ENCODE results near the gene IKZF3.

IKZF3 gene

DNA sequence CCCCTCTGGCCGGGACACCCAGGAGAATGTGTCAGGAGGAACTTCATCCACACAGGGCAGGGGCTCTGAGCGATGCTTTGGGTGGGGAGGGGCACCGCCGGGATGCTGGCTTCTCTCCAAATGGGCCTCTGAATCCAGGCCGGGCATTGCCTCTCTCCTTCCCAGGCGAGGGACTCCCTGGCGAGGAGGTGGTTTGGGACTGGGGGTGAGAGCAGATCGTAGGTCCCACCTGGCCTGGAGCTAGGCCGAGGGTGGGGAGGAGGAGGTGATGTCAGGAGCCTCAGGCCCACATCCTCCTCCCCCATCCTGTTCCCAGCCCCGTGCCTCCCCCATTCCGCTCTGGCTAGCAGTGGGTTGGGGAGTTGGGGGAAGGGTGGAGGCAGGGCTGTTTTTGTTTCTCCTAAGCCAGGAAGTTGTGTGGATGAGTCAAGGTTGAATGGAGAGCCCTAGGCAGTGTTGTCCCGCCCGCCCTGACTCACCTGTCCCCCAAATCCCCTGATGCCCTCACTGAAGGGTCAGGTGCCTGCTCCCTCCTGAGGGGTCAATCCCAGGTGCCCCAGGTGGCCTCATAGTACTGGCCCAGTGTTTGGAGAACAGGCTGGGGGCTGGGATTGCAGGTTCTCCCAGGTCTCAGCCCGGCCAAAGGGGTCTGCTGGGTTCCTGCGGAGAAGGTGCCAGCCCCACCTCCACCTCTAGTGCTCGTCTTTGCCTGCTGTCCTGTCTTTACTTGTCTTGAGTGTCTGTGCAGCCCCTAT, 123.6 kb downstream of the IKZF3 start:
- Histone ChIP-seq H3K56ac (ENCODE audit: low read length) (peak overlapping the region; percentile 71), H3K23ac (ENCODE audit: low read length) (no peak overlapping the region), H3K18ac (ENCODE audit: low read length) (peak overlapping the region; percentile 55), H2BK120ac (ENCODE audit: low read depth, low read length) (no peak overlapping the region), H2BK15ac (replicated peaks; ENCODE audit: low read depth) (no peak overlapping the region), H3K4ac (ENCODE audit: low read depth, low read length) (no peak overlapping the region), H3K27ac (ENCODE audit: low read depth, low read length) (peak overlapping the region; percentile 51), H3K27me3 (ENCODE audit: insufficient read depth, low read length, poor library complexity) (no peaks in the 10 kb centered on the region), H3K79me1 (ENCODE audit: low read length) (no peaks in the 10 kb centered on the region), H3K4me1 (ENCODE audit: control insufficient read depth, low read depth, low read length) (no peaks in the 10 kb centered on the region), H3K4me2 (ENCODE audit: low read length) (peak overlapping the region; percentile 59), H3K9ac (ENCODE audit: low read length) (peak overlapping the region; percentile 63), H2AK5ac (ENCODE audit: low read length) (no peak overlapping the region), H4K5ac (ENCODE audit: low read length) (no peak overlapping the region), H3K36me3 (ENCODE audit: control insufficient read depth, insufficient read depth, low read length) (peaks cover 2% of the 10 kb centered on the region), H2BK5ac (ENCODE audit: low read length) (peak overlapping the region; percentile 33), H3K79me2 (ENCODE audit: control insufficient read depth, insufficient read depth, low read length) (peaks cover 4% of the 10 kb centered on the region), H4K8ac (ENCODE audit: low read depth, low read length) (no peak overlapping the region), H3K4me3 (ENCODE audit: low read length) (no peak overlapping the region)
- WGBS (ENCODE audit: extremely low coverage, insufficient coverage, low lambda C conversion rate): no CpG with 5 or more reads among the region's 16 CpGs
- peak; percentile 96 for DNase-seq

DNA sequence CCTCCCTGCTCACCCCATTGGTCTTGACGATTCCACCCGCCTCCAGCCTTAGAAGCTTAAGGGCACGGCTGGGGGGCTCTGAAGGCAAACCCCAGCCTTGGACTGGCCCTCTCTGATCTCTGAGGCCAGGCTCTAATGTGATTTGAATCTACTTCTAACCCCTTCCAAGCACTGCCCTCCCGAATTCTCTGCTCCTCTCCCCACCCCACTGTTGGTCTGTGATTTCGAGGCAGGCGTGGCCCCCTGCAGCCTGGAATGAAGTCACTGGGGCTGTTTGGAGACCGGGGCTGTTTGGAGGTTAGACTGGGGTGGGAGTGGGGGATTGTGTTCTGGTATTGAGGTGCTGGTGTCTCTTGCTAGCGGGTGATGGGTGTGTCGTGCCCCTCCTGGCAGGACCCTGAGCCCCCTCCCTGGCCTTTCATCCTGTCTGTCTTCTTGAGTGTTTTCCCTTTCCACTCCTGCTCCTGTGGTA, 124.2 kb downstream of the IKZF3 start:
- no peaks in the 10 kb centered on the region for H3K27me3 ChIP-seq (ENCODE audit: insufficient read depth, low read length, poor library complexity)
- WGBS (ENCODE audit: extremely low coverage, insufficient coverage, low lambda C conversion rate): no CpG with 5 or more reads among the region's 9 CpGs
- H3K4me3 ChIP-seq (ENCODE audit: low read length): peak overlapping the region; percentile 14
- no peak overlapping the region for H2AK5ac ChIP-seq (ENCODE audit: low read length)
- H2BK15ac ChIP-seq (replicated peaks; ENCODE audit: low read depth): no peak overlapping the region
- H3K79me2 ChIP-seq (ENCODE audit: control insufficient read depth, insufficient read depth, low read length): peaks cover 4% of the 10 kb centered on the region
- H3K27ac ChIP-seq (ENCODE audit: low read depth, low read length): peak overlapping the region; percentile 31
- no peak overlapping the region for H4K5ac ChIP-seq (ENCODE audit: low read length)
- H3K4ac ChIP-seq (ENCODE audit: low read depth, low read length): peak overlapping the region; percentile 22
- peak overlapping the region; percentile 20 for H3K18ac ChIP-seq (ENCODE audit: low read length)
- peaks cover 2% of the 10 kb centered on the region for H3K36me3 ChIP-seq (ENCODE audit: control insufficient read depth, insufficient read depth, low read length)
- H3K9ac ChIP-seq (ENCODE audit: low read length): peak overlapping the region; percentile 63
- H3K4me1 ChIP-seq (ENCODE audit: control insufficient read depth, low read depth, low read length): no peaks in the 10 kb centered on the region
- H3K79me1 ChIP-seq (ENCODE audit: low read length): no peaks in the 10 kb centered on the region
- no peak overlapping the region for H4K8ac ChIP-seq (ENCODE audit: low read depth, low read length)
- peak overlapping the region; percentile 33 for H2BK5ac ChIP-seq (ENCODE audit: low read length)
- peak overlapping the region; percentile 59 for H3K4me2 ChIP-seq (ENCODE audit: low read length)
- peak; percentile 81 for DNase-seq
- peak overlapping the region; percentile 71 for H3K56ac ChIP-seq (ENCODE audit: low read length)
- no peak overlapping the region for H2BK120ac ChIP-seq (ENCODE audit: low read depth, low read length)
- H3K23ac ChIP-seq (ENCODE audit: low read length): no peak overlapping the region

DNA sequence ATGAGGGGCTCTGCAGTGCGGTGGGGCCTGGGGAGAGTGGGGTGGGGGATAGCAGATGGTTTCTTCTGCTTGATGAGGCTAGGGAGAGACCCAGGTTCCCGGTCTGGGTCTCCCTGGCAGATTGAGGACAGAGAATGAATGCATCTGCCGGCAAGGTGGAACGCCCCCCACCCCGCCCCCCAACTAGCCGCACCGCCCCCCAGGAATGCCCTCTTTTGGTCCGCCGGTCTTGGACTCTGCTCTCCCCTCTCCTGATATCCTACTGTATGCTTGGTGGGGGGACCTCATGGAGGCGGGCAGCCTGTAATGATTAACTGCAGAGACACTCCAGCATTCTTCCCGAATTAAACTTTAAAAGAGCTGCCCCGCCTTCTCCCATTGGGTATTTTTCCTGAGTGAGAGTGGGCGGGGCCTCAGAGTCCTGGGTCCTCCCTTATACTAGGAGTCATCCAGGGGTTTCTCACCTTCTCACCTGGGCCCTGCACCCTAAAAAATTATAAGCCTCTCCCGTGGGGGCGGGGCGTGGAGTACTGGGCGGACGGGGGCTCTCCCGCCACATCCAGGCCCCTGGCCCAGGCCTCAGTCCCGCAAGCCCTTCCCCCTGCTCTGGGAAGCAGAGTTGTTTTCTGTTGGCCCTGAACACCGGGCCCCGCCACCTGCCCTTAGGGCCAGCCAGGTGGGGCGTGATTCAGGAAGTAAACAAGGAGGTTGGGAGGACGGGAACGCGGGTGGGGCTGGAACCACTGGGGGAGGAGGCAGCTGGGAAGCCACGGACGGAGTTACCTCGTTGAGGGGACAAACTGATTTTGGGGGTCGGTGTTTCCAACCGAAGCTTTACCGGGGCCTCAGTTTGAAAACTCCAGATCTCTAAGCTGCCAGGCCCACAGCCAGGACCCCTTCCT, 124.9 kb downstream of the IKZF3 start:
- Histone ChIP-seq H3K56ac (ENCODE audit: low read length) (peak overlapping the region; percentile 89), H2BK5ac (ENCODE audit: low read length) (no peak overlapping the region), H2AK5ac (ENCODE audit: low read length) (no peak overlapping the region), H3K4ac (ENCODE audit: low read depth, low read length) (peak overlapping the region; percentile 58), H3K27ac (ENCODE audit: low read depth, low read length) (peak overlapping the region; percentile 47), H3K4me1 (ENCODE audit: control insufficient read depth, low read depth, low read length) (no peaks in the 10 kb centered on the region), H3K79me1 (ENCODE audit: low read length) (no peaks in the 10 kb centered on the region), H3K18ac (ENCODE audit: low read length) (peak overlapping the region; percentile 63), H3K4me3 (ENCODE audit: low read length) (peak overlapping the region; percentile 68), H4K5ac (ENCODE audit: low read length) (no peak overlapping the region), H3K9ac (ENCODE audit: low read length) (peak overlapping the region; percentile 84), H4K8ac (ENCODE audit: low read depth, low read length) (no peak overlapping the region), H3K23ac (ENCODE audit: low read length) (no peak overlapping the region), H2BK120ac (ENCODE audit: low read depth, low read length) (no peak overlapping the region), H2BK15ac (replicated peaks; ENCODE audit: low read depth) (no peak overlapping the region), H3K4me2 (ENCODE audit: low read length) (peak overlapping the region; percentile 96), H3K79me2 (ENCODE audit: control insufficient read depth, insufficient read depth, low read length) (peaks cover 4% of the 10 kb centered on the region), H3K36me3 (ENCODE audit: control insufficient read depth, insufficient read depth, low read length) (peaks cover 2% of the 10 kb centered on the region), H3K27me3 (ENCODE audit: insufficient read depth, low read length, poor library complexity) (no peaks in the 10 kb centered on the region)
- DNase-seq: peak; percentile 80
- no CpG with 5 or more reads among the region's 32 CpGs for WGBS (ENCODE audit: extremely low coverage, insufficient coverage, low lambda C conversion rate)

DNA sequence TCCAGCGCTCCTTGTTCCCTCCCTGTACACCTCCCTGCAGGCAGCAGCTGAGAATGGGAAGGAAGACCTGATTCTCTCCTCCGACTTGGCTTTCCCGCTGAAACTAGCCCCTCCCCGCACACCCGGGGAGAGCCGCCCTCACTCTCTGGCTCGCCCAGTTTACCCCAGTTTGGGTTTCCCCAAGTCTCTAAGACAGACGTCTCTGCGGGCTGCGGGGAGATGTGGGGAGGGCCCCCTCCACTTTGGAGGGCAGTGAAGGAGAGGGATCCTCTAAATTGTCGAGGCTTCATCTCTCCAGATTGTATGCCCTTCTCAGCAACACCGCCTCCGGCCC, 125.6 kb downstream of the IKZF3 start:
- H3K18ac ChIP-seq (ENCODE audit: low read length): peak overlapping the region; percentile 63
- H3K4me3 ChIP-seq (ENCODE audit: low read length): peak overlapping the region; percentile 68
- H3K36me3 ChIP-seq (ENCODE audit: control insufficient read depth, insufficient read depth, low read length): peaks cover 2% of the 10 kb centered on the region
- WGBS (ENCODE audit: extremely low coverage, insufficient coverage, low lambda C conversion rate): no CpG with 5 or more reads among the region's 13 CpGs
- no peaks in the 10 kb centered on the region for H3K79me1 ChIP-seq (ENCODE audit: low read length)
- H3K27ac ChIP-seq (ENCODE audit: low read depth, low read length): peak overlapping the region; percentile 47
- no peak overlapping the region for H2AK5ac ChIP-seq (ENCODE audit: low read length)
- H3K9ac ChIP-seq (ENCODE audit: low read length): peak overlapping the region; percentile 84
- no peak overlapping the region for H2BK5ac ChIP-seq (ENCODE audit: low read length)
- H3K56ac ChIP-seq (ENCODE audit: low read length): peak overlapping the region; percentile 89
- H3K4me2 ChIP-seq (ENCODE audit: low read length): peak overlapping the region; percentile 96
- no peak overlapping the region for H2BK15ac ChIP-seq (replicated peaks; ENCODE audit: low read depth)
- peak overlapping the region; percentile 58 for H3K4ac ChIP-seq (ENCODE audit: low read depth, low read length)
- no peak overlapping the region for H2BK120ac ChIP-seq (ENCODE audit: low read depth, low read length)
- H3K27me3 ChIP-seq (ENCODE audit: insufficient read depth, low read length, poor library complexity): no peaks in the 10 kb centered on the region
- peak; percentile 79 for DNase-seq
- H3K79me2 ChIP-seq (ENCODE audit: control insufficient read depth, insufficient read depth, low read length): peaks cover 4% of the 10 kb centered on the region
- no peaks in the 10 kb centered on the region for H3K4me1 ChIP-seq (ENCODE audit: control insufficient read depth, low read depth, low read length)
- H4K5ac ChIP-seq (ENCODE audit: low read length): no peak overlapping the region
- no peak overlapping the region for H3K23ac ChIP-seq (ENCODE audit: low read length)
- H4K8ac ChIP-seq (ENCODE audit: low read depth, low read length): no peak overlapping the region

DNA sequence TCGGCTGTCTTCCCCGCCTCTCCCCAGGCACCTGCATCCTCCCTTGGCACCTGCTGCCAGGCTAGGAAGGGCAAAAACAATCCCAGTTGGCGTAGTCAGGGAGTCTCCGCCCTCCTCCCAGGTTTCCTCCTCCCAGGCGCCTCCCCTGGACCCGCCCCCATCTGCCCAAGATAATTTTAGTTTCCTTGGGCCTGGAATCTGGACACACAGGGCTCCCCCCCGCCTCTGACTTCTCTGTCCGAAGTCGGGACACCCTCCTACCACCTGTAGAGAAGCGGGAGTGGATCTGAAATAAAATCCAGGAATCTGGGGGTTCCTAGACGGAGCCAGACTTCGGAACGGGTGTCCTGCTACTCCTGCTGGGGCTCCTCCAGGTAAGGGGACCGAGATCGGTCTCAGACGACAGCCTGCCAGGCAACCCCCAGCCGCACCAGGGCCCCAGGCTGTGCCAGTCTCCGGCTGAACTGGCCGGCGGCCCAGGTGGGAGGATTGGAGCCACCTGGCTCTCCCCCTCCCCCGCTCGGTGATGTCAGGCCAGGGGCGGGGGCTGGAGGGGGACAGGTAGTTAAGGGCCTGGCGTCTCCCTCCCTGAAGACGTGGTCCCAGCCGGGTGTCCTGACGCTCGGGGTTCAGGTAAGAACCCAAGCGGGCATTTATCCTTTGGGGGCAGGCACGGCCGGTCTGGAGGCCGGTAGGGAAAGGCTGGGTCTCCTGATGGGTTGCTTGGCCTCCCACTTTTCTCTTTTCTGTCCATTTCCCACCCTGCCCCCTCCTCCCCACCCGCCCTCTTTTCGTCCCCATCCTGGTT, 126.1 kb downstream of the IKZF3 start, which contains the start of gene GRB7:
TSS of gene GRB7 (plus strand) at position 179 of the 808 bp plus-strand sequence. CDS start 4,364 bp downstream, outside the sequence.
- H3K27ac ChIP-seq (ENCODE audit: low read depth, low read length): peak within 1 kb of the TSS; percentile 47
- H3K18ac ChIP-seq (ENCODE audit: low read length): peak within 1 kb of the TSS; percentile 63
- H4K5ac ChIP-seq (ENCODE audit: low read length): no peak within 1 kb of the TSS
- no peak within 1 kb of the TSS for H2BK15ac ChIP-seq (replicated peaks; ENCODE audit: low read depth)
- H3K36me3 ChIP-seq (ENCODE audit: control insufficient read depth, insufficient read depth, low read length): peaks cover 2% of the 10 kb centered on the region
- peak within 1 kb of the TSS; percentile 68 for H3K4me3 ChIP-seq (ENCODE audit: low read length)
- H3K9ac ChIP-seq (ENCODE audit: low read length): peak within 1 kb of the TSS; percentile 84
- H3K23ac ChIP-seq (ENCODE audit: low read length): no peak within 1 kb of the TSS
- peak within 1 kb of the TSS; percentile 58 for H3K4ac ChIP-seq (ENCODE audit: low read depth, low read length)
- H3K79me1 ChIP-seq (ENCODE audit: low read length): no peaks in the 10 kb centered on the region
- no peak within 1 kb of the TSS for H2BK120ac ChIP-seq (ENCODE audit: low read depth, low read length)
- WGBS (ENCODE audit: extremely low coverage, insufficient coverage, low lambda C conversion rate): no CpG with 5 or more reads among the region's 34 CpGs
- no peak within 1 kb of the TSS for H2AK5ac ChIP-seq (ENCODE audit: low read length)
- no peak within 1 kb of the TSS for H4K8ac ChIP-seq (ENCODE audit: low read depth, low read length)
- peaks cover 4% of the 10 kb centered on the region for H3K79me2 ChIP-seq (ENCODE audit: control insufficient read depth, insufficient read depth, low read length)
- no peaks in the 10 kb centered on the region for H3K4me1 ChIP-seq (ENCODE audit: control insufficient read depth, low read depth, low read length)
- peak within 1 kb of the TSS; percentile 89 for H3K56ac ChIP-seq (ENCODE audit: low read length)
- peak; percentile 71 for DNase-seq
- H3K4me2 ChIP-seq (ENCODE audit: low read length): peak within 1 kb of the TSS; percentile 96
- H3K27me3 ChIP-seq (ENCODE audit: insufficient read depth, low read length, poor library complexity): no peaks in the 10 kb centered on the region
- H2BK5ac ChIP-seq (ENCODE audit: low read length): no peak within 1 kb of the TSS

Measured in mesendoderm (in vitro differentiated cells).